HG02943 (cell line): ENCODE measurements around the gene RNF213.

ENCODE experiments used
- ATAC-seq: cut with Tn5 transposase; IDR thresholded peaks from one replicate; pipeline ENCODE4 v1.9.1; 2021; ENCODE audit warnings: mild to moderate bottlenecking, low read depth, moderate library complexity; ENCODE audit not compliant: unreplicated experiment

RNF213 gene

GRCh38 chr17:80345841-80346497 lies 85.3 kb downstream of the RNF213 start:
- no peak for ATAC-seq

GRCh38 chr17:80346498-80347275 lies 86.0 kb downstream of the RNF213 start:
- ATAC-seq: no peak

- no peak for ATAC-seq
These were observed 86.9 kb downstream of the RNF213 start for GRCh38 chr17:80347536-80347935.

- no peak for ATAC-seq
These were observed 87.3 kb downstream of the RNF213 start for GRCh38 chr17:80347948-80348351.

GRCh38 chr17:80348551-80349150 lies 88.0 kb downstream of the RNF213 start:
- ATAC-seq: no peak

GRCh38 chr17:80349151-80349651 lies 88.5 kb downstream of the RNF213 start:
- no peak for ATAC-seq

GRCh38 chr17:80349751-80350150 lies 89.1 kb downstream of the RNF213 start:
- no peak for ATAC-seq

- no peak for ATAC-seq
These were observed 91.7 kb downstream of the RNF213 start for GRCh38 chr17:80352216-80352895.

- ATAC-seq: no peak
These were observed 92.5 kb downstream of the RNF213 start for GRCh38 chr17:80352991-80353665.

GRCh38 chr17:80353718-80354275 lies 93.1 kb downstream of the RNF213 start:
- no peak for ATAC-seq

GRCh38 chr17:80354336-80354735 lies 93.7 kb downstream of the RNF213 start:
- ATAC-seq: no peak

GRCh38 chr17:80356231-80356856 lies 95.7 kb downstream of the RNF213 start:
- no peak for ATAC-seq

- no peak for ATAC-seq
These were observed 97.5 kb downstream of the RNF213 start for GRCh38 chr17:80358131-80358530.

- no peak for ATAC-seq
These were observed 98.2 kb downstream of the RNF213 start for GRCh38 chr17:80358861-80359260.

GRCh38 chr17:80359422-80360110 lies 98.9 kb downstream of the RNF213 start:
- ATAC-seq: no peak

- no peak for ATAC-seq
These were observed 99.7 kb downstream of the RNF213 start for GRCh38 chr17:80360396-80360795.

GRCh38 chr17:80361495-80362220 lies 101.0 kb downstream of the RNF213 start:
- ATAC-seq: no peak

- ATAC-seq: no peak
These were observed 101.9 kb downstream of the RNF213 start for GRCh38 chr17:80362428-80363119.
